HCT116 (cell line): ENCODE measurements around the gene PDZD4. TPM values are rescaled to one million over a fixed set of nuclear protein-coding genes. Genes with fewer than 3 reads are reported as not detected.

Source experiments
- ATAC-seq: fragments of 200-7000 bp; cut with Tn5 transposase; 2 replicates; pipeline ENCODE4 v1.9.1; 2020; ENCODE audit warnings: mild to moderate bottlenecking, moderate library complexity
- BruUV-seq: library from RNA; stranded (reverse); fragments of 400-500 nt; replicated peaks from 2 replicates; lab custom pipeline; 2021; lab: Mats Ljungman, UMichigan
- CTCF ChIA-PET: fragments of 300-600 bp; sonication (Branson Sonifier 250); formaldehyde crosslinking; loops from one replicate; lab custom pipeline; 2021; ENCODE audit warnings: antibody characterized with exemption; lab: Charles Lee
- POLR2A ChIA-PET: fragments of 300-600, 350-600 bp; sonication (Branson Sonifier 250); formaldehyde crosslinking; loops from one replicate; lab custom pipeline; 2021; ENCODE audit warnings: antibody characterized with exemption; lab: Charles Lee
- RAD21 ChIA-PET, 2 experiments: fragments of 300-600 bp; sonication (Branson Sonifier 250); formaldehyde crosslinking; loops; one replicate each; lab custom pipeline; 2023; ENCODE audit warnings: low total read pairs in 2 of 2; ENCODE audit not compliant: uncharacterized antibody in 2 of 2, unreplicated experiment in 2 of 2, low non-redundant PET in 1 of 2; lab: Charles Lee
- DNase-seq: peaks from one replicate; pipeline ENCODE4 v3.0.0-alpha.2; 2010; ENCODE audit warnings: low read depth, low spot score
- H2AFZ ChIP-seq: fragments of 200-600 bp; shearing (Covaris generic), sonication (generic); 2 replicates; pipeline ENCODE4 v1.6.1; 2017; ENCODE audit warnings: low read depth, mixed run types, mixed read lengths, antibody characterized with exemption, low read length; ENCODE audit not compliant: poor library complexity, severe bottlenecking
- H3K27ac ChIP-seq: 2 replicates; pipeline ENCODE4 v1.5.1; 2012; ENCODE audit warnings: low read depth, low read length
- H3K27me3 ChIP-seq: fragments of 200-600 bp; sonication (generic); 2 replicates; pipeline ENCODE4 v1.6.1; 2016; ENCODE audit warnings: mixed run types, low read length, mixed read lengths; ENCODE audit not compliant: insufficient read depth
- H3K36me3 ChIP-seq, 2 experiments: fragments of 200-500 bp in 1 of 2; fragments of 200-600 bp in 1 of 2; sonication (Bioruptor generic) in 1 of 2; sonication (generic) in 1 of 2; 2 replicates each; pipeline versions ENCODE4 v1.5.1 to v1.6.1; 2014 to 2016; ENCODE audit warnings: low read length in 2 of 2, inconsistent platforms in 1 of 2, mixed read lengths in 1 of 2, mixed run types in 1 of 2; ENCODE audit not compliant: insufficient read depth in 2 of 2, control insufficient read depth in 1 of 2
- H3K4me1 ChIP-seq, 2 experiments: fragments of 200-600 bp in 1 of 2; sonication (generic) in 1 of 2; 2 replicates each; pipeline versions ENCODE4 v1.5.1 to v1.6.1; 2012 to 2017; ENCODE audit warnings: low read length in 2 of 2, inconsistent platforms in 1 of 2, mild to moderate bottlenecking in 1 of 2, mixed read lengths in 1 of 2, mixed run types in 1 of 2, moderate library complexity in 1 of 2; ENCODE audit not compliant: insufficient read depth in 2 of 2, control insufficient read depth in 1 of 2
- H3K4me2 ChIP-seq: fragments of 200-600 bp; sonication (generic); 2 replicates; pipeline ENCODE4 v1.6.1; 2017; ENCODE audit warnings: mixed run types, low read length, mixed read lengths
- H3K4me3 ChIP-seq, 2 experiments: fragments of 200-600 bp in 1 of 2; sonication (generic) in 1 of 2; replicated peaks in 1 of 2; 2 replicates each; pipeline ENCODE4 v1.5.1; 2011 to 2016; ENCODE audit warnings: low read length in 2 of 2, control low read depth in 1 of 2, low read depth in 1 of 2, mild to moderate bottlenecking in 1 of 2, mixed read lengths in 1 of 2, mixed run types in 1 of 2
- H3K79me2 ChIP-seq: fragments of 200-600 bp; sonication (generic); 2 replicates; pipeline ENCODE4 v1.6.1; 2017; ENCODE audit warnings: mild to moderate bottlenecking, mixed run types, low read length, moderate library complexity, mixed read lengths; ENCODE audit not compliant: insufficient read depth
- H3K9ac ChIP-seq: fragments of 200-600 bp; sonication (generic); 2 replicates; pipeline ENCODE4 v1.6.1; 2016; ENCODE audit warnings: low read length, mixed read lengths
- H3K9me2 ChIP-seq: fragments of 200-600 bp; sonication (generic), shearing (Covaris generic); 2 replicates; pipeline ENCODE4 v1.6.1; 2017; ENCODE audit warnings: mixed run types, mild to moderate bottlenecking, moderate library complexity; ENCODE audit not compliant: insufficient read depth
- H3K9me3 ChIP-seq, 2 experiments: fragments of 200-500 bp in 1 of 2; fragments of 200-600 bp in 1 of 2; sonication (Bioruptor generic) in 1 of 2; sonication (generic) in 1 of 2; 2 replicates each; pipeline ENCODE4 v1.6.1; 2014 to 2017; ENCODE audit warnings: low read length in 2 of 2, mixed read lengths in 2 of 2, inconsistent platforms in 1 of 2, low read depth in 1 of 2, mild to moderate bottlenecking in 1 of 2, mixed run types in 1 of 2, moderate library complexity in 1 of 2; ENCODE audit not compliant: control insufficient read depth in 1 of 2, insufficient read depth in 1 of 2
- H4K20me1 ChIP-seq: fragments of 200-600 bp; sonication (generic), shearing (Covaris generic); 2 replicates; pipeline ENCODE4 v1.6.1; 2017; ENCODE audit warnings: mixed run types, mild to moderate bottlenecking, moderate library complexity; ENCODE audit not compliant: insufficient read depth
- CBX3 ChIP-seq: IDR thresholded peaks from 2 replicates; pipeline ENCODE4 v1.6.1; 2012; ENCODE audit warnings: low read depth
- EGR1 ChIP-seq: IDR thresholded peaks from 2 replicates; pipeline ENCODE4 v1.6.1; 2012; ENCODE audit warnings: low read depth
- ELF1 ChIP-seq: IDR thresholded peaks from 2 replicates; pipeline ENCODE4 v1.6.1; 2012; ENCODE audit warnings: low read depth, borderline replicate concordance
- EZH2phosphoT487 ChIP-seq: fragments of 200-600 bp; IDR thresholded peaks from 2 replicates; pipeline ENCODE4 v1.6.1; 2018; ENCODE audit warnings: antibody characterized with exemption, borderline replicate concordance
- JUND ChIP-seq: IDR thresholded peaks from 2 replicates; pipeline ENCODE4 v1.6.1; 2012
- POLR2A ChIP-seq: IDR thresholded peaks from 2 replicates; pipeline ENCODE4 v1.7.0; 2011; ENCODE audit warnings: borderline replicate concordance; ENCODE audit not compliant: insufficient read depth, insufficient read length; ENCODE audit errors: extremely low read depth
- POLR2AphosphoS5 ChIP-seq: IDR thresholded peaks from 2 replicates; pipeline ENCODE4 v1.6.1; 2011; ENCODE audit warnings: mild to moderate bottlenecking, low read depth, low read length, moderate library complexity
- SIN3A ChIP-seq: IDR thresholded peaks from 2 replicates; pipeline ENCODE4 v1.6.1; 2012; ENCODE audit warnings: low read depth
- SP1 ChIP-seq: IDR thresholded peaks from 2 replicates; pipeline ENCODE4 v1.6.1; 2012; ENCODE audit warnings: low read depth
- SRF ChIP-seq: IDR thresholded peaks from 2 replicates; pipeline ENCODE4 v1.6.1; 2012; ENCODE audit warnings: low read depth
- YY1 ChIP-seq: IDR thresholded peaks from 2 replicates; pipeline ENCODE4 v1.6.1; 2011; ENCODE audit warnings: low read length, low read depth, moderate library complexity, mild to moderate bottlenecking; ENCODE audit not compliant: insufficient replicate concordance; ENCODE audit errors: extremely low read depth
- ZNF274 ChIP-seq: fragments of 200-500 bp; sonication (Bioruptor generic); IDR thresholded peaks from 2 replicates; pipeline ENCODE4 v1.6.1; 2014; ENCODE audit warnings: mild to moderate bottlenecking, low read depth, low read length, inconsistent platforms
- intact Hi-C: fragments of 100-400 bp; cut with micrococcal nuclease; formaldehyde crosslinking; loops from 2 replicates; pipeline ENCODE4 v1.10.0; 2022
- total RNA-seq: library from RNA; stranded (reverse); gene quantifications from one replicate; pipeline ENCODE4 v1.2.1, GENCODE V29; 2021; ENCODE audit not compliant: unreplicated experiment
- TF ChIP-seq, protein P1 (sequence below): IDR thresholded peaks from 2 replicates; pipeline ENCODE4 v1.6.1; 2012
- TF ChIP-seq, protein P2 (sequence below), 3 experiments: fragments of 200-600 bp in 1 of 3; sonication (generic) in 1 of 3; IDR thresholded peaks in 2 of 3; conservative IDR thresholded peaks in 1 of 3; 2 replicates each; pipeline ENCODE4 v1.5.1; 2012 to 2017; ENCODE audit warnings: low read depth in 2 of 3, low read length in 2 of 3, antibody characterized with exemption in 1 of 3, borderline replicate concordance in 1 of 3, control low read depth in 1 of 3, mild to moderate bottlenecking in 1 of 3, mixed read lengths in 1 of 3, mixed run types in 1 of 3, moderate library complexity in 1 of 3; ENCODE audit not compliant: insufficient read depth in 1 of 3
- TF ChIP-seq, protein P3 (sequence below): IDR thresholded peaks from 2 replicates; pipeline ENCODE4 v1.6.1; 2012

Gene PDZD4
- total RNA-seq, 1 experiment from 2014 or later, result 0.30 TPM

DNA sequence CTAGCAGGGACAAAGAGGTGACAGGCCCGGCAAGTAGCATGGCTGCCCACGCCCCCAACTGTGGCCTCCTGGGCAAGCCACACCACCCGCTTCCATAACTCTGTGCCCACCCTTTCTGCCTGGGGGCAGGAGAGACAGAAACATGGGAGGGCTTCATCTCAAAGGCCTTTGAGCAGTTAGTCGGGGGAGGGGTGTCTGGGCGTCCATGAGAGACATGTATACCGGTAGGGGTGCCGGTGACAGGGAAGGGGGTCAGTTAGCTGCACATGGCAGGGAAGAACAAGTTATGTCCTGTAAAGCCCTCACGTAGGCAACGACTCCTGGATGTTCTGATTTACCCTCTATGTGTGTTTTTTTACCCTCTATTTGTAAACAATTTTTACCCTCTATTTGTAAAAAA, 9.3 kb downstream of the PDZD4 start:
- no peaks in the 10 kb centered on the region for H3K27me3 ChIP-seq

More for the DNA sequence above, 9.3 kb downstream of the PDZD4 start:
- DNase-seq, result no peak
- ChIA-PET POLR2A (no interaction called here), CTCF (no interaction called here), RAD21 (no interaction called here)
- intact Hi-C loops, result no loop called here
- H3K4me2 ChIP-seq, result no peak overlapping the region
- no peak for ATAC-seq
- no TSS peak for BruUV-seq
- no peaks in the 10 kb centered on the region for H3K79me2 ChIP-seq
- no peak overlapping the region for H3K4me3 ChIP-seq
- no peaks in the 10 kb centered on the region for H3K9me3 ChIP-seq
- TF ChIP-seq CBX3, result no peak
- TF ChIP-seq SP1, result no peak
- no peak for TF ChIP-seq SRF
- TF ChIP-seq ELF1, result no peak
- TF ChIP-seq YY1, result no peak
- TF ChIP-seq, protein P1, sequence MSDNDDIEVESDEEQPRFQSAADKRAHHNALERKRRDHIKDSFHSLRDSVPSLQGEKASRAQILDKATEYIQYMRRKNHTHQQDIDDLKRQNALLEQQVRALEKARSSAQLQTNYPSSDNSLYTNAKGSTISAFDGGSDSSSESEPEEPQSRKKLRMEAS, result no peak
- TF ChIP-seq JUND, result no peak
- TF ChIP-seq ZNF274, result no peak
- no peak for TF ChIP-seq SIN3A
- no peak for TF ChIP-seq POLR2A
- TF ChIP-seq, protein P2, sequence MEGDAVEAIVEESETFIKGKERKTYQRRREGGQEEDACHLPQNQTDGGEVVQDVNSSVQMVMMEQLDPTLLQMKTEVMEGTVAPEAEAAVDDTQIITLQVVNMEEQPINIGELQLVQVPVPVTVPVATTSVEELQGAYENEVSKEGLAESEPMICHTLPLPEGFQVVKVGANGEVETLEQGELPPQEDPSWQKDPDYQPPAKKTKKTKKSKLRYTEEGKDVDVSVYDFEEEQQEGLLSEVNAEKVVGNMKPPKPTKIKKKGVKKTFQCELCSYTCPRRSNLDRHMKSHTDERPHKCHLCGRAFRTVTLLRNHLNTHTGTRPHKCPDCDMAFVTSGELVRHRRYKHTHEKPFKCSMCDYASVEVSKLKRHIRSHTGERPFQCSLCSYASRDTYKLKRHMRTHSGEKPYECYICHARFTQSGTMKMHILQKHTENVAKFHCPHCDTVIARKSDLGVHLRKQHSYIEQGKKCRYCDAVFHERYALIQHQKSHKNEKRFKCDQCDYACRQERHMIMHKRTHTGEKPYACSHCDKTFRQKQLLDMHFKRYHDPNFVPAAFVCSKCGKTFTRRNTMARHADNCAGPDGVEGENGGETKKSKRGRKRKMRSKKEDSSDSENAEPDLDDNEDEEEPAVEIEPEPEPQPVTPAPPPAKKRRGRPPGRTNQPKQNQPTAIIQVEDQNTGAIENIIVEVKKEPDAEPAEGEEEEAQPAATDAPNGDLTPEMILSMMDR (IDR thresholded peaks at IDR 0.05 in 2 of 3, conservative IDR thresholded peaks at IDR 0.05 in 1 of 3; ENCODE audit: borderline replicate concordance in 1 of 3, insufficient read depth in 1 of 3, low read depth in 2 of 3, low read length in 2 of 3), result no peak
- TF ChIP-seq, protein P3, sequence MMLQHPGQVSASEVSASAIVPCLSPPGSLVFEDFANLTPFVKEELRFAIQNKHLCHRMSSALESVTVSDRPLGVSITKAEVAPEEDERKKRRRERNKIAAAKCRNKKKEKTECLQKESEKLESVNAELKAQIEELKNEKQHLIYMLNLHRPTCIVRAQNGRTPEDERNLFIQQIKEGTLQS, result no peak
- TF ChIP-seq POLR2AphosphoS5, result no peak
- TF ChIP-seq EZH2phosphoT487, result no peak
- TF ChIP-seq EGR1, result no peak
- no peaks in the 10 kb centered on the region for H3K36me3 ChIP-seq
- H3K9ac ChIP-seq, result no peak overlapping the region
- H3K9me2 ChIP-seq, result no peaks in the 10 kb centered on the region
- no peaks in the 10 kb centered on the region for H4K20me1 ChIP-seq
- H3K27ac ChIP-seq, result no peak overlapping the region
- peaks cover 0 to 9% of the 10 kb centered on the region in 2 experiments; a peak in 2 of 4 replicates for H3K4me1 ChIP-seq
- no peak overlapping the region for H2AFZ ChIP-seq
